GM19025 (cell line): ENCODE data around the gene STK24.
"Not testable (repeated sequence)": the region's sequence is repeated elsewhere in the genome, so short reads cannot be mapped to it uniquely, and the experiment has no call there.

ENCODE experiments used
- ATAC-seq: cut with Tn5 transposase; IDR thresholded peaks from one replicate; pipeline ENCODE4 v1.9.1; 2021; ENCODE audit warnings: mild to moderate bottlenecking, low read depth, moderate library complexity; ENCODE audit not compliant: unreplicated experiment

Gene STK24

DNA sequence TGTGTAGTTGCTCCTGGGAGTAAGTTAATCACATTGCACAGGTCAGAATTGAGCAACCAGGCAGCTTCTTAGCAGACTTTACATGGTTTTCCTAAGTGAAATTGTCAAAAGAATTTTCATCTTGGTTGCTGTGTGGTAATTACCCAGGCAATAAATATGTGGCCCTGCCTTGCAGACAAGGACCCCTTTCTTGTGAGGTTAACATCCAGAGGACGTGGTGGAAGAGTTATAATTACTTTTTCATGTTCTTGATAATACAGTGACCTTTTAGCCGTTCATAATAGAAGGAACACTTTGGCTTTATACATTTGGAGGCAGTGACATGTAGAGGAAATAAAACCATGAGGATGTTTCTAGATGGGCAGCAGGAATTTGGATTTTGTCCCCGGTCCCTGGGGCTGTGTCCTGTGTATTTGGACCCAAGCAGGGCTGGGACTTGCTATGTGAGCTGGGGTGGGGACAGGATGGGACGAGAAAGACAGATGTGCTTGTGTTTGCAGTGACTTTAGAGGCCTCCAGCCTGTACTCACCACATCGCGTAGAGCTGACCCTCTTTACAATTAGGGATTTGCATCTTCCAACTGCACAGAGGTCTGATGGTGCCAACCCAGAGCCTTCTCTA is 156.2 kb downstream of the STK24 start:
- ATAC-seq = no peak

GRCh38 chr13:98419786-98420553 is 156.9 kb downstream of the STK24 start:
- no peak for ATAC-seq

DNA sequence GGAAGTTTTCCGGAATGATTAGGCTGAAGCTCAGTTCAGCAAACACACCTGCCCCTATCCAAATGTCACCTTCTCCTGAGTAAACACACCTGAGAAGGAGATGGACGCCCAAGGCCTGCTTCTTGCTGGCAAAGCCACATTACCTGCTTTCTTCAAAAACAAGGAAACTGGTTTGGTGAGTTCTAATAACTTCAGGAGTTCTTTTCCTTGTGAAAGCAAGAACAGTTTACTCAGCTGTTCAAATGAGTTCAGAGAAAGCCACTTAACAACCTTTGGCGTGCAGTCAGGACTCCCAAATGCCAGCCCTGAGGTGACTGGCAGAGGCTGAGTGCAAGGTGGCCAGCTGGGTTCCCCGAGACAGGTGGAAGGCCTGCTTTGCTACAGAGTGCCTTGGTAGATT is 160.5 kb downstream of the STK24 start:
- no peak for ATAC-seq

- ATAC-seq = no peak
Observed at GRCh38 chr13:98415326-98416070, 161.4 kb downstream of the STK24 start.

DNA sequence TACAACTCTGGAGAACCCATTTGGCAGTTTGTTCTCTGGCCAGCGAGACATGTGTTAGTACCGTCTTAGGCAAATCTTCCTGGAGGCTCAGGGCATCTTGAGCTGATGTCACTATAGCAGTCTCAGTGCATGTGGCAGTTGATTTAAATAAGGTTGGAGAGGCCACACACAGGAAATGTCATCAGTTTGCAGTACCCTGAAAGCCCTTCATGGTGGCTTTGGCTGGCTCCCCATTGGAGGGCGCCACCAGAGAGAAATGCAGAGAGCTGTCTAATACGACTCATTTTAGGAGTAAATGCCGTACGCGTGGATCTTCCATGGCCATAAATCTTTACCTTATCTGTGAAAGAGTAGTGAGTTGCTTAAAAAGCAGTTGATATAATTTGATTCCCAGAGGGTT is 163.1 kb downstream of the STK24 start:
- ATAC-seq = no peak

- ATAC-seq = not testable (repeated sequence)
Observed at GRCh38 chr13:98413278-98413677, 163.6 kb downstream of the STK24 start.

DNA sequence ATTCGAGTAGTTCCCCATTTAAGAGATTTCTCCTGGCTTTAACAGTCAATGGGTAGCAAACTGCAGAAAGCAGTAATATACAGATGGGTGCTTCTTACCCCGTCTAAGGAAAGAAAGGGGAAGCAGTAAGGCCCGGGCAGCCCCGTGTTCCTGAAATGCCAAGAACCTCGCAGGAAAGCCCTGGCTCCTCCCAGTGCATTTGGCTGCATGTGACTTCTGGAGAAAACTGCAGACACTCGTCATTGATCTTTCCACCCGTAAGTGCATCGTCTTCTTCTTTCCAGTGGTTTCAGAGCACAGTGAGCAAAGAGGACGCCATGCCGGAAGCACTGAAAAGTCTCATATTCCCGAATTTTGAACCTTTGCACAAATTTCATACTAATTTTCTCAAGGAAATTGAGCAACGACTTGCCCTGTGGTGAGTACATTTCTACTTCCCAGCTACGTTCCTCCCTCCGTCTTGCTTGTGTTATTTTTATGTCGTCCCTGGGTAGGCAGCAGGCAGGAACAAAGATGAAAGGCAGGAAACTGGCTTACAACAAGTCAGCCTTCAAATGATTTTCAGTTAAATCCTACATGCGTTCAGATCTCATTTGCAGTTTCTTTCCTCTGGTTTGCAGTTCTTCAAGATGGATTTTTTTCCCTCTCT is 165.2 kb downstream of the STK24 start:
- no peak for ATAC-seq

DNA sequence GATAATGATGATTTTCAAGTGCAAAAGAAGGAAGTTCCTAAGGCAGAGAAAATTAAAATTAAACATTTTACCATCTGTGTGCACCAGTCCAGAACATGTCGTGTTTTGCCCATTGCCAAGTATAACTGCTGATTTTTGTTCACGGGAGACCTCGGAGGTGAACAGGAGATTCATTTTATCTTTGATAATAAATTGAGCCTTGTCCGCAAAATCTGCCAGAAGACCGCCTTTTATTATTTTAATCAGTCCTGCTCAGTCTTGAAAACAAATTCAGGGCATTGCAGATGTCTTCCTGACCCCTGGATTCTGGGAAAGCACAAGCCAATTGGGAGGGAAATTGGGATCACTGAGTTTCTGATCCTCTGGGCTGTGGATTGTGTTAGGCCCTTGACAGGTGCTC is 165.9 kb downstream of the STK24 start:
- ATAC-seq = no peak

GRCh38 chr13:98410612-98411011 is 166.3 kb downstream of the STK24 start:
- no peak for ATAC-seq

- no peak for ATAC-seq
Observed at GRCh38 chr13:98409281-98409680, 167.6 kb downstream of the STK24 start.

DNA sequence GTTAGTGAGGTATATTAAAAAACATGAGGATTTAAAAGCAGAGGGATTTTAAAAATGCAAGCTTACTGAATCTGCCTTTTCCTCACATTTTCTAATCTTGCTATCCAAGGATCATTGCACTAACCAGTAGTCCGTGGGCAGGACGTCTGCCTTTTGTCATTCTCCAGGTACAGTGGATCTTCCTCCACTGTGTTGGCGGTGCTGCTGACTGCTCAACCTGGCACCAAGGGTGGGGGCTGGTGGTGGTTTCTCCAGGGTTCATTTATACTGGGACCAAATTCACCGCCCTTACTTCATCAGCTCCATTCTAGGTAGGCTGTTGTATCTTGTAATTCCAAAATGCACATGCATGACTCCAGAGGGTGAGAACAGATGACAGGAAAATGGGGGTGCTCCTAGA is 169.3 kb downstream of the STK24 start:
- no peak for ATAC-seq

DNA sequence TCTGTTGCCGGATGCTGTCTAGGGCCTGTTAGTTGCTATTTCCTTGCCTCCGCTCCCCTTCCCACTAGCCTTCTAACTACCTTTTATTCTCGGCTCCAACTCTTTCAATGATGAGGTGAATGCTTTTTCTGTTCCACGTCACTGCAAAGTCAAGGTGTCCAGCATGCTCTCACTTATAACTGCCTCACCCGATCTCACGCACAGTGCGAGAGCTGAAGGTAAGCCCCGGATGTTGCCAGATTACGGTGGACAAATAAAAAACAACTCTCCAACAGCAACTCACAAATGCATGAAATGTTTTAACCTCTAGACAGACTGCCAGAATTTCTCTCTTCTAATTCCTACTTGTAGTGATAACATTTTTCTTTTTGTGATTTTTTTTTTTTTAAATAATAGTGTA is 169.9 kb downstream of the STK24 start:
- ATAC-seq = no peak

- no peak for ATAC-seq
Observed at GRCh38 chr13:98406427-98406826, 170.5 kb downstream of the STK24 start.

GRCh38 chr13:98405690-98406344 is 171.1 kb downstream of the STK24 start:
- ATAC-seq = no peak

DNA sequence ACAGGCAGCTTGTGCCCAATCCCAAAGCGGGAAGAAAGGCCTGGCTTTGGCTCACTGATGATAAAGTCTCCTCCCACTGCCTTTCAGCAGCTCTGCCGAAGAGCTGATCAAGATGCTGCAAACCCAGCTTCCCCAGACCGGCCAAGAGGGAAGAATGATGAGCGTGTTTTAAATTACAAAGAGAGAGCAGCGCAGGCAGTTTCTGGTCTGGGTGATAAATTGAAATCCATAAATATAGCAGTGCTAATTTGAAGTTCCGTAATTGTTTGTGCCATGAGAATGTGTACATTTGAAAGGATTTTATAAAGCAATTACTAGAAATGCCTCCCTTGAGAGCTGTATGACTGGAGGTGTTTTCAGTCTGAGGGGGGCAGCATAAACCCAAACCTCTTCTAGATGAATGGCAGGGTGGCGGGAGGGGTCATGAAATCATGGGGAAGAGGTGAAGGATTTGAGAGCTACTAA is 171.8 kb downstream of the STK24 start:
- ATAC-seq = no peak

DNA sequence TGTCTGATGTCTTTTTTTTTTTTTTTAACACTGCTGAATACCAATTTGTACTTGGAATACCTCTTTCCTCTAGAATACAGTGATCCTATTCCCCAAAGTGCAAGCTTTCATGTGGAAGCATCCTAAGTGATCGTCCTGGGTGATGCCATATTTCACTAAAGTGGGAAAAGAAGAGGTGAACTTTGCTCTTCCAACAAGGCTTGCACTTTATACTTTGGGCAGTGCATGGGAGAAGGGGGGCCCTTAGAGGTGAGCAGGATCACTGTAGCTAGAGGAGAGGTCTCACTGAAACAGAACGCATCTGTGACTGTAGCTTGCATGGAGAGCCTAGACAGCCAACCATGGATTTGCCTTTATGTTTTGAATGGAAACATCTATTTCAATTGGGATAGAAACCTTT is 173.8 kb downstream of the STK24 start:
- ATAC-seq = no peak

DNA sequence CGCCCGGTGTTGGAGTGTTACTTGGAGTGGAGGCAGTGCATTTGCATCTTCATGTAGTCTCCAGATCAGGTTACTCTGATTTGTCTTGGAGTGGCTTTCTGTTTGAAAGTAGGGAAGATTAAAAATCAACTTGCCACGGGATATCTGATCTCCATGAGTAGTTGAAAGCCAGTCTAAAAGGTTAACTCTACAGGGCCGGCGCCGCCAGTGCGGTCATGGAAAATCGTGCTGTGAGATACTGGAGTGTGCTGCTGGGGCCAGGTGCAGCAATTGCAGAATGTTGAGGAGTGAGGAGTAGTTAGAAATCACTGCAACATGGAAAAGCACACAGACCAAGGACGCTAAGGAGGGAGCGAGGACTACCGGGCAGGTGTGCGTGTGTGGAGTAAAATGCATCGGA is 175.0 kb downstream of the STK24 start:
- ATAC-seq = no peak

GRCh38 chr13:98399756-98400155 is 177.2 kb downstream of the STK24 start:
- ATAC-seq = no peak

GRCh38 chr13:98398581-98398980 is 178.3 kb downstream of the STK24 start:
- ATAC-seq = no peak

DNA sequence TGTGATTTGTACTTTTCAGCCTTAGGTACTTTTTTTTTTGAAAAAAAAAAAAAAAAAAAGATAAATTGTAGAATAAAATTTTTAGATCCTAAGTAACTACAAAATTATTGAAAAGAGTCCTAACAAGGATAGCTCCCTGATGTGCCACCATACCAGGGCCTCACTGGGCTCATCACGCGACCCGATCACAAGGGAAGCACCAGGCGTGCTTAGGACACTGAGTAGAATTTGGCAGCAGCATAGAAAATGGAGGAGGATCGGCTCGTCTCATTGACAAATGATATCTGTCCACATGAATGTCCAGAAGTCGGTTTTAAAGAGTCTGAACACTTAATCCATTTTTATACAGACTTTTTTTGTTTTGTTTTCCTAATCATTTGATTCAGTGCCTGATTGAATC is 179.0 kb downstream of the STK24 start:
- ATAC-seq = no peak
